Small intestine (tissue), 7 donors: Measurements from ENCODE around the gene CACNG4. TPM values are rescaled to one million over a fixed set of nuclear protein-coding genes. Genes with fewer than 3 reads are reported as not detected.

Experiments used
- DNase-seq, 2 donors: peaks; one replicate each; pipeline versions ENCODE4 v3.0.0 to v3.0.0-alpha.2; 2013
- FAIRE-seq: peaks from 2 replicates; lab custom pipeline; 2012; peaks lifted over from hg19 to GRCh38; lab: Jason Lieb, UNC
- H3K27ac ChIP-seq, 3 donors: one replicate each; pipeline ENCODE4 v1.5.1; 2013; ENCODE audit warnings: low read length in 2 of 3, mild to moderate bottlenecking in 2 of 3, control low read depth in 1 of 3, inconsistent platforms in 1 of 3, low read depth in 1 of 3, moderate library complexity in 1 of 3
- H3K27me3 ChIP-seq, 3 donors: one replicate each; pipeline ENCODE4 v1.6.1; 2013; ENCODE audit warnings: low read length in 3 of 3, inconsistent platforms in 1 of 3; ENCODE audit not compliant: control insufficient read depth in 3 of 3, insufficient read depth in 3 of 3
- H3K36me3 ChIP-seq, 3 donors: one replicate each; pipeline ENCODE4 v1.6.1; 2013; ENCODE audit warnings: low read length in 3 of 3, inconsistent platforms in 1 of 3, low read depth in 1 of 3, mild to moderate bottlenecking in 1 of 3, moderate library complexity in 1 of 3; ENCODE audit not compliant: control insufficient read depth in 3 of 3, insufficient read depth in 2 of 3
- H3K4me1 ChIP-seq, 3 donors: one replicate each; pipeline ENCODE4 v1.6.1; 2013; ENCODE audit warnings: low read length in 2 of 3, inconsistent platforms in 1 of 3, low read depth in 1 of 3, mild to moderate bottlenecking in 1 of 3, moderate library complexity in 1 of 3; ENCODE audit not compliant: control insufficient read depth in 3 of 3, insufficient read depth in 2 of 3
- H3K4me3 ChIP-seq, 3 donors: one replicate each; pipeline ENCODE4 v1.5.1; 2013; ENCODE audit warnings: low read length in 3 of 3, control low read depth in 1 of 3, inconsistent platforms in 1 of 3, low read depth in 1 of 3, mild to moderate bottlenecking in 1 of 3, moderate library complexity in 1 of 3
- H3K9me3 ChIP-seq, 2 donors: one replicate each; pipeline ENCODE4 v1.6.1; 2013; ENCODE audit warnings: low read depth in 1 of 2, low read length in 1 of 2; ENCODE audit not compliant: control insufficient read depth in 2 of 2, insufficient read depth in 1 of 2
- WGBS, 3 donors: extraction: QIAGEN DNeasy Blood & Tissue Kit; methylation state at CpG; one replicate each; pipeline ENCODE4 v1.1.7; 2013; 5-methylcytosine and 5-hydroxymethylcytosine counted together
- polyA plus RNA-seq, 4 donors: library from polyadenylated mRNA; stranded (reverse) in 3 of 4; unstranded in 1 of 4; fragments of 200-250 nt in 3 of 4; fragments of 120-200 nt in 1 of 4; gene quantifications; one replicate each; pipeline versions ENCODE4 v1.2.1 to v1.2.3, GENCODE V29; 2013
- donor health status: healthy with polysubstance abuse.
- donor health status: control.
- donor health status: control.
- donor health status: Bipolar disorder and iron deficiency.
- donor health status: healthy.

Gene CACNG4
- polyA plus RNA-seq, 4 donors, result 0.27 to 0.64 (median 0.51) TPM; not detected in 1

- Histone ChIP-seq H3K36me3 (no peaks in the 10 kb centered on the region), H3K27ac (no peak overlapping the region), H3K4me1 (no peaks in the 10 kb centered on the region), H3K4me3 (no peak overlapping the region), H3K9me3 (no peaks in the 10 kb centered on the region), H3K27me3 (peaks cover 0 to 11% (median 0%) of the 10 kb centered on the region in 3 donors)
- DNase-seq (no peak), FAIRE-seq (no peak)
- WGBS, 3 donors, result 26 to 27% (median 26%) methylated on average over 11 of the region's 11 CpGs
Measured at GRCh38 chr17:66976781-66977201, 12.3 kb downstream of the CACNG4 start.

- FAIRE-seq (no peak), DNase-seq (no peak)
- Histone ChIP-seq H3K4me1 (no peaks in the 10 kb centered on the region), H3K4me3 (no peak overlapping the region), H3K27me3 (peaks cover 0 to 14% (median 0%) of the 10 kb centered on the region in 3 donors), H3K9me3 (no peaks in the 10 kb centered on the region), H3K27ac (no peak overlapping the region), H3K36me3 (no peaks in the 10 kb centered on the region)
- 83 to 87% (median 84%) methylated on average over 19 of the region's 19 CpGs for WGBS, 3 donors
Measured at GRCh38 chr17:66978514-66979061, 14.1 kb downstream of the CACNG4 start.

GRCh38 chr17:66980896-66981295 lies 16.4 kb downstream of the CACNG4 start:
- peaks cover 0 to 17% (median 4%) of the 10 kb centered on the region in 3 donors for H3K27me3 ChIP-seq
- H3K9me3 ChIP-seq, result no peaks in the 10 kb centered on the region
- WGBS, 3 donors, result 85 to 93% (median 91%) methylated on average over 7 of the region's 7 CpGs
- H3K4me1 ChIP-seq, result no peaks in the 10 kb centered on the region
- no peak overlapping the region for H3K4me3 ChIP-seq
- DNase-seq (no peak), FAIRE-seq (no peak)
- no peak overlapping the region for H3K27ac ChIP-seq
- H3K36me3 ChIP-seq, result no peaks in the 10 kb centered on the region

GRCh38 chr17:66981983-66982508 lies 17.5 kb downstream of the CACNG4 start:
- Histone ChIP-seq H3K4me3 (no peak overlapping the region), H3K27me3 (peaks cover 0 to 11% (median 4%) of the 10 kb centered on the region in 3 donors), H3K4me1 (no peaks in the 10 kb centered on the region), H3K36me3 (no peaks in the 10 kb centered on the region), H3K27ac (no peak overlapping the region), H3K9me3 (no peaks in the 10 kb centered on the region)
- no peak for DNase-seq
- FAIRE-seq, result no peak
- WGBS, 3 donors, result 42 to 72% (median 62%) methylated on average over 14 of the region's 14 CpGs

DNA sequence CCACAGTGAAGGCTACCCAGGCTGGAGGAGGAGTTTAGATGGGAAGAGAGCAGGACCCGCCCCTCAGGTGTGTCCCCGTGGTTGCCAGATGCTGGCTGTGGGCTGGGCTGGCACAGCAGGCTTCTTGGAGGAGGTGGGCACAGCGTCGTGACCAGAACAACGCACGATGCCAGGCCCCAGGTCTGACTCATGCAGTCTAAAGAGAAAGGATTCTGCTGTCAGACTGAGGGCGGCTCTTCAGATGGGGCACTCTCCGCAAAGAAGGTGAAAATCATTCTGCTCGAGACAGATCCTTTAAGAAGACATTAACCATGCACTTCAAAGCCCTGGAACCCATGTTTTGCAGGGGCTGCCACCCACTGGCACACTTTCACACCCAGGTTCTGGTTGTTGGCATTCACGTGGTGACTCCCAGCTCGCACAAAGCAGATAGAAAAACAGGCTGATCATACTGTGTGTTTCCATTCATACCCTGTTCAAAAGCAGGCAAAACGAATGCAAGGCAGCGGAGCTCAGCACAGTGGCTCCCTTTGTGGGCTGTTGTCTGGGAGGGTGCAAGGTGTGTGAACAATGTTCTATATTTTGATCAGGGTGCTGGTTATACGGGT lies 19.0 kb downstream of the CACNG4 start:
- Histone ChIP-seq H3K9me3 (no peaks in the 10 kb centered on the region), H3K36me3 (no peaks in the 10 kb centered on the region), H3K4me1 (no peaks in the 10 kb centered on the region), H3K27me3 (peaks cover 0 to 13% (median 4%) of the 10 kb centered on the region in 3 donors), H3K4me3 (no peak overlapping the region), H3K27ac (no peak overlapping the region)
- FAIRE-seq, result no peak
- no peak for DNase-seq
- WGBS, 3 donors, result 49 to 62% (median 51%) methylated on average over 14 of the region's 14 CpGs

- Histone ChIP-seq H3K27ac (no peak overlapping the region), H3K27me3 (peaks cover 0 to 13% (median 4%) of the 10 kb centered on the region in 3 donors), H3K9me3 (no peaks in the 10 kb centered on the region), H3K36me3 (no peaks in the 10 kb centered on the region), H3K4me1 (no peaks in the 10 kb centered on the region), H3K4me3 (no peak overlapping the region)
- FAIRE-seq (no peak), DNase-seq (no peak)
- 63 to 77% (median 75%) methylated on average over 7 of the region's 7 CpGs for whole genome bisulfite sequencing, 3 donors
Measured at GRCh38 chr17:66984730-66985129, 20.2 kb downstream of the CACNG4 start.

GRCh38 chr17:66985338-66986237 lies 21.1 kb downstream of the CACNG4 start:
- FAIRE-seq (no peak), DNase-seq (no peak)
- Histone ChIP-seq H3K4me1 (no peaks in the 10 kb centered on the region), H3K27me3 (peaks cover 0 to 13% (median 4%) of the 10 kb centered on the region in 3 donors), H3K36me3 (no peaks in the 10 kb centered on the region), H3K9me3 (no peaks in the 10 kb centered on the region), H3K4me3 (no peak overlapping the region), H3K27ac (no peak overlapping the region)
- WGBS, 3 donors, result 69 to 74% (median 72%) methylated on average over 12 of the region's 12 CpGs

DNA sequence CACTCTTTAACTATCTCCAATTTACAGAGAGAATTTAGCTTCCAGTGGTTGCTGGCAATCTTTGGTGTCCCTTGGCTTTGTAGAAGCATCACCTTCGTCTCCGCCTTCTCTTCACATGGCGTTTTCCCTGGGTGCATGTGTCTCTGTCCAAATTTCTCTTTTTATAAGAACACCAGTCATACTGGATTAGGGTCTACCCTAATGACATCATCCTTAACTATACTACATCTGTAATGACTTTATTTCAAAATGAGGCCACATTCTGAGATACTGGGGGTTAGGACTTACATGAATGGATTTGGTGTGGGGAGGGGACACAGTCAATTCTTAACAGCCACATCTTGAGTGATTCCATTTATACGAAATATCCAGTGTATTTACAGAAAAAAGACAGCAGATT lies 22.2 kb downstream of the CACNG4 start:
- Histone ChIP-seq H3K27me3 (peaks cover 0 to 13% (median 4%) of the 10 kb centered on the region in 3 donors), H3K4me1 (no peaks in the 10 kb centered on the region), H3K36me3 (no peaks in the 10 kb centered on the region), H3K27ac (no peak overlapping the region), H3K4me3 (no peak overlapping the region), H3K9me3 (no peaks in the 10 kb centered on the region)
- FAIRE-seq, result no peak
- 83 to 88% (median 85%) methylated on average over 4 of the region's 4 CpGs for WGBS, 3 donors
- DNase-seq, result no peak
